Fibroblast of the conjunctiva (primary cell): ENCODE data around the gene XKR7.

ENCODE experiments used
- DNase-seq: peaks from one replicate; pipeline ENCODE4 v3.0.0-alpha.2; 2010; ENCODE audit warnings: low read depth

XKR7 gene

DNA sequence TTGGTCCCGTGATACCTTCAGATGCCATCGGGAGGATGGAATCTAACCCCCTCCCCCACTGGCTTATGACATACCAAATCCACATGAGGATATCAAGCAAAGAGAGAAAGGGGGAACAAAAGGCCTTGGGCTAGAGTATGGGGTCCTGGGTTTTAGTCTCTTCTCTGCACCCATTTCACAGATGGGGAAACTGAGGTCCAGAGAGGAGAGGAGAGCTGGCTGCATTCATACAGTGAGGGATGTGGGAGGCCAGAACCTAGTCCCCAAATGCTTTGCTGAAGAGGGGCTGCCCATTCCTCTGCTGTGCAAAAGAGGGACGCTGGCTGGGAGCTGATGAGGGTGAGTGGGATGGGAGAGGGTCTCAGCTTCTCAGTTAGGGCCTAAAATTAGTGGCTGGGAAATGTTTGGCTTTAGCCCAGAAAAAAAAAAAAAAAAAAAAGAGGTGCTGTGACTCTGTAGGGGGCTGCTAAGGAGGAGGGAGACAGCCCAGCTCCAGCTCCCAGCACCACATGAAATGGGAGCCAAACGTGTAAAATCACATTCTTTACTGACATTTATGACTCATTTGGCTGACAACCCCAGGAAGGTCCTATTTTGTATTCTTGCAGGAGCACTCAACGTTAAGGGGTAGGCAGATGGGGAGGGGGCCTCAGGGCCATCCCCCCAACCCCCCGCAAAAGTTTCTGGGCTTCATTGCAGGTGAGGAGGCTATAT lies 11.9 kb downstream of the XKR7 start:
- no peak for DNase-seq

DNA sequence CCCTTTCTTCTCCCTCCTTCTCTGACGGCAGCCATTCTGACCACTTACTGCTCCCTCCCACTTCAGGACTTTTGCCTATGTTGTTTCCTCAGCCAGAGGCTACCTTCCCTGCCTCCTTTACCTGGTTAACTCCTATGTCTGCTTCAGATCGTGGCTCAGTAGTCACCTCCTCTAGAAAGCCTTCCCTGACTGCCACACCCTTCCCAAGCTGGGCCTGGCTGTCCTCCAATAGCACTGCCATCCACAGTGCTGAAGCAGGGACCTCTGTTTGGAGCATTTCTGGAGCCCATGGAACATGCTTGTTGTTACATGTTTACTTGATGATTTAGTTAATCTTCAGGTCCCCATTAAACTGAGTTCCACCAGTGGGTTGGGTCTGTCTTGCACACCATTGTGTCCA lies 13.8 kb downstream of the XKR7 start:
- no peak for DNase-seq

DNA sequence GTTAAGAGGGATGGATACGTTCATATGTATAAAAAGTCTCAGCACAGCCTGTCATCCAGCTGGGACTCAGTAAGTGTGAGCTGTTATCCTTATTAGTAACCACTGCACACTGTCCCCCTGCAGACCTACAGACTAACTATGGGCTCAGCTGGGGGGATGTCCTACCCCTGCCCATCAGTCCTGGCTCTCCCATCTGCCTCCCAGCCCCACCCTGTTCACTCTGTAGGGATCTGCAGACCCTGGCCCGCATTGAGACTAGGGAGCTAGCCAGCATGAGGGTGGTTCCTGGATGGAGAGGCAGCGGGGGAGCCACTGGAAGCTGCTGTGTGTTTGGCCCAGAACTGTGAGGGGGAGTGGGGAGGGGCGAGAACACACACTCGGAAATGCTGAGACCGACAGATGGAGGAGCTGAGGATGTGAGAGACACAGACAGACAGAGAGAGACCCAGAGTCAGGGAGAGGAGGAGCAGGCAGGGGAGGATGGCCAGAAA lies 17.1 kb downstream of the XKR7 start:
- DNase-seq: no peak

DNA sequence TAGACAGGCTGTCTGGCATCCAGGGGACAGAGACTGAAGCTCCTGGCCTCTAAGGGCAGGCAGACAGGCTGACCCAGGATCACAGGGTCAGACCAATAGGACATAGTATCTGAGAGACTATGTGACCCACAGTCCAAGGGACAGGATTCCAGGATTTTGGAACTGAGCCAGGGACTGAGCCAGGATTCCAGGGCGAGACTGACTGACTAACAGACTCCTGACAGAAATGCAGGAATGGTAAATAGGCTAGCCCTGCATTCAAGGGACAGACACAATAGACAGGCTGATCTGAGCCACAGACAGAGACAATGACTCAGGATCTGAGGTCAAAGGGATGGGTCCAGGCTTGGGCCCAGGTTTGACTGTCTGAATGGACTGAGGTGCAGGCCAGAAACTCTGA lies 19.8 kb downstream of the XKR7 start:
- DNase-seq: no peak

DNA sequence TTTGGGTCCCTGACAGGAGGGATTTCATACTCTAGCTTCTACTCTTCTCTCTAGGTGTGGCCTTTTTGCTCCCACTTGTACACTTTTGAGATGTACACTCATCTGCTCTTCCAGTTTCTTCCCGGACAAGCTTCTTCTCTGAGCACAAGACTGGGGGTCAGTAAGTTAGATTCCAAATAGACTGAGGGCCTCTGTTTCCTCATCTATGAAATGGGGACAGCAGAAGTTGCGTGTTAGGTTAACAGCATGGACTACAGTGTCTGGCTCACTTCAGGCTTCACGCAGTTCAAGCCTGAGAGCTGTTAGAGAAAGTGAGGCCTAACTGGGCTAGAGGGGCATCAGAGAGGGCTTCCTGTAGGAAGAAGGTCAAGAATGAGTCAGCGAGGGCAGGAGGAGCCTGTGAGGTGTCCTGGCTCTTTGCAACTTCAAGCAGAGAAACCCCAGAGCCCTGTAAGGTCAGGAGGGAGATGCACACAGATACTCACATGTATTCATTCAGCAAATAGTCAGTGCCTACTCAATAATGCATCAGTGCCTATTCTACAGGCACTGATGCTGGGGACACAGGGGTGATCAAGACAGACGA lies 20.6 kb downstream of the XKR7 start:
- DNase-seq: no peak

DNA sequence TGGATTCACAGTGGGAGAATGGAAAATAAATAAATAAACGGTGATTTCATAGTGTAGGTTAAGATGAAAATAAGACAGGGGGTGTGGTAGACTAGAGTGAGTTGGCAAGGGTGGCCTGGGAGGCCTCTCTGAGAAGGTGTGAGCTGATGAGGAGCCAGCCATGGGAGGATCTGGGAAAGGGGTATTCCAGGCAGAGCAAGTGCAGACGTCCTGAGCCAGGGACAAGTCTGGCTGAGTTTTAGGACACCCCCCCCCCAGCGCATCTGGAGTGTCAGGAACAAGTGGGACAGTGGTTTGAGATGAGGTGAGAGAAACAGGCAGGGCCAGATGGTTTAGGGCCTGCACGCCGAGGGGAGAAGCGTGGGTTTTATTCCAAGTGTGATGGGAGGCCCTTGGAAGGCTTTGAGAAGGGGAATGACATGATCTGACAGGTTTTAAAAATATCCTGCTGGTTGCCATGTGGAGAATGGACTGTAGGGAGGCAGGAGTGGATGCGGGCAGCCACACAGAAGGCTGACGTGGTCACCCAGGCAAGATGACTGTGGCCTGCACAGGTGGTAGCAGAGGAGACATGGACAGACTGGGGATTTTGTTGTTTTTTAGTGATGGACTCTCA lies 21.2 kb downstream of the XKR7 start:
- no peak for DNase-seq

DNA sequence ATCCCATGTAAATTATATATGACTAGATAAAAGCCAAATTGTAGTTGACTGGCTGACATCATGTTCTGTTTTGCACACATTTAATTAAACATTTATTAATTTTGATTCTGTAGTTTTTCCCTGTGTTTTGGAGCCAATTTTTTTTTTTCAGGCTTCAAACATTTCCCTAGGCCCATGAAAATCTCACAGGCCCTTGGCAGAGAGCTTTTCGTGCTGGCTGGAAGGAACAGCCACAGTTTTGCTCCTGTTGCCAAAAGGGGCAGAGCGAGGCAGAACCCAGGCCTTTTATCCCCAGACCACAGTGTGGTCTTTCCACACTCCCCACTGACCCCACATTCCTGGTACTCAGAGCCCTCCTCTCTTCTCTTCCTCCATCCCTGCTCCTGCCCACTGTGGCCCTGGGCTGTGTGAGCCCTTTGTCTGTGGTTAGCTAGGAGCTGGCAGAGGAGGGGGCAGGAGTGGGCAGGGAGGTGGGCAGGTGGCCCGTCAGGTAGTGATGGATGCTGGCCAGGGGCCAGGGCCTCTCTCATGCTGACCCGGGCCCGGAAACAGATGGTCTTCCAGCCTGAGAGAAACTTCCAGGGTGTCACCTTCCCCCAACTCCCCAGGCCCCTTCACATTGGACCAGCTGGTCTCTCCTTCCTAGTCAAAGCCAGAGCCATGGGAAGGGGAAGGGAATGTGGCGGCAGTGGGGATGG lies 22.8 kb downstream of the XKR7 start:
- no peak for DNase-seq

DNA sequence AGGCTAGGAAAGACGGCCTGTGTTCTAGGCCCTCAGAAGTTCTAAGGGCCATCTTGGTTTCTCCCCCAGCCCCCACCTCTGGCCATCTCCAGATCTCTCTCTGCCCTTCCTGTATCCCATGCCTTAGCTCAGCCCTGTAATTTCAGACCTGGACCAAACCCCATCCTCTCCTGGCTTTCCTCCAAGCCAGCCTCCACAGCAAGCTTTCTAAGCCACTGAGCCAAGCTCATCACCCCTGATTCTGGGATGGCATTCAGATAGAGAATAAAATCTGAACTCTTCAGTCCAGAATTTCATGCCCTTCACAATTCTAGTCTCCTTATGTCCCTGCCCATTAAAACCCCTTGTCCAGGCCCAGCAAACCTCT lies 23.4 kb downstream of the XKR7 start:
- DNase-seq: no peak

DNA sequence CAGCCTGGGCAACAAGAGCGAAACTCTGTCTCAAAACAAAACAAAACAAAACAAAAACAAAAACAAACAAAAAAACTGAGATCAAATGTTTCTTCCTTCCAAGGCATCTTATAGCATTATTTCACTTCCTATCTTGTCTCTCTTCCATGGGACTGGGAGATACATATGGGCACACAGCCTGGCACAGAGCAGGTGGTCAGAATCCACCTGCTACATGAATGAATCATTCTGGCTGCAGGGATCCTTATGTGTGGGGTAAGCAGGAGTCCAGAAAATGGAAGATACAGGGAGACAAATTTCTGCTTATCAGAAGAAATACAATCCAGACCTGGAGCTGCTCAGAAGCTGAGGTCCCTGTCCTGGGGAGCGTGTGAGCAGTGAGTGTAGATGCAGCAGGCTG lies 24.1 kb downstream of the XKR7 start:
- DNase-seq: no peak

DNA sequence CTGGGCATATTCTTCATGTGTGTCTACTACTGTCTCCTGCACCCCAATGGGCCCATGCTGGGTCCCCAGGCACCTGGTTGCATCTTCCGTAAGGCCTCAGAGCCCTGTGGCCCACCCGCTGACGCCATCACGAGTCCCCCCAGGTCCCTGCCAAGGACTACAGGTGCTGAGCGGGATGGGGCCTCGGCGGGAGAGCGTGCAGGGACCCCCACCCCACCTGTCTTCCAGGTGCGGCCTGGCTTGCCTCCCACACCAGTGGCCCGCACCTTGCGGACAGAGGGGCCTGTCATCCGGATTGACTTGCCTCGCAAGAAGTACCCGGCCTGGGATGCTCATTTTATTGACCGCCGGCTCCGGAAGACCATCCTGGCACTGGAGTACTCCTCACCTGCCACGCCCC lies 29.0 kb downstream of the XKR7 start:
- DNase-seq: no peak

DNA sequence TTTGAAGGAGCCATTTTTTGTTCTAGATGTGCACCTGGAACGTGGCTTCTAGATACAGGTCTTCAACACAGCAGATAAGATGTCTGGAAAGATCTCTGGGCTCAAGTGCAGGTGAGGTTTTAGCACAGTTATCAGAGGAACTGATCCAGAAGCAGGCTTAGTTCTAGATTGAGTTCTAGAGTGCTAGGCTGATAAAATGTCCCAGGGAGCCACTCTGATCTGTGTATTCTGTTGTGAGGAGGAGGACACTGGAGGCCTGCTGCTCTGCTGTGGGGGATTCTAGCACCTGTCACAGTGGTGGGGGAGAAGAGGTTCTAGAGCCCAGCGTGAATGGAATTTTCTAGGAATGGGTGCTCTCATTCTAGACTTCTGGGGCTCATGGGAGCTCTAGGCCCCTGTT lies 30.3 kb downstream of the XKR7 start:
- no peak for DNase-seq

DNA sequence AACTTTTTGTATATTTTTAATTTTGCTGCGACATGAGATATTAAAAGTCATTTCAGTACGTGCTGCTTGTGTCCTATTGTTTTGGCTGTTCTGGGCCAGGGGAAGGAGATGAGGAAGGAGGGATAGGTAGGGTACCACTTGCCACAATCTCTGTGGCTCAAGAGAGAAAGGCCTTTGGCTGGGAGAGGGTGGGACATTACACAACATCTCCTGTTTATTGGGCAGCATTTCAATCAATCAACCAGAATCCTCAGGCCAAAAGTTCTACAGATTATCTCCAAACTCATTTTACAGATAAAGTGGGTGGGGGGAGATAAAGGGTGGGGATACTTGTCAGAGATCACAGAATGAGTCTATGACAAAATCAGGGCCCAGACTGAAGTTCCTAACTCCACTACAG lies 35.4 kb downstream of the XKR7 start:
- no peak for DNase-seq

DNA sequence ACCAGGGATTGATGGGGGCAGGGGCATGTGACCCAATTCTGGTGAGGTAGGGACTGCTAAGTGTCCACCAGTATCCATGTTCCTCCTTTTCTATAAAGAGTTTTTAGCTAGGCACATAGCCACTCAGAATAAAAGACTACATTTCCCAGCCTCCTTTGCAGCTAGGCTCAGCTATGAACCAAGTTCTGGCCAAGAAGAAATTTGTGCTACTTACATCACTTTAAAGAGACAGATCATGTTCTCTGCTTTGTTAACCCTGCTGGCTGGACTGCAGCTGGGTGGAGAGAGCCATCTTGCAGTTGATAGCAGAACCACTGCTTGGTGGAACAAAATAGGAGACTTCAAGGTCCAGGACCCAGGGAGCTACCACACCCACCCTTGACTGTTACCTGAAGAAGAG lies 37.0 kb downstream of the XKR7 start:
- DNase-seq: no peak

DNA sequence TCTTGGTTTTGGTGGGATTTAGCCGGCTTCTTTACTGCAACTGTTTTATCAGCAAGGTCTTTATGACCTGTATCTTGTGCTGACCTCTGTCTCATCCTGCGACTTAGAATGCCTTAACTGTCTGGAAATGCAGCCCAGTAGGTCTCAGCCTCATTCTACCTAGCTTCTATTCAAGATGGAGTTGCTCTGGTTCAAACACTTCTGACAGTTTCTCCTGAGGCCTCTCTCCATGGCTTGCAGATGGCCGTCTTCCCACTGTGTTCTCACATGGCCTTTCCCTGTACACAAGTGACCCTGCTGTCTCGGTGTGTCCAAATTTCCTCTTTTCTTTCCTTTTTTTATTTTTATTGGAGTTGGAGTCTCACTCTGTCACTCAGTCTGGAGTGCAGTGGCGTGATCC lies 38.1 kb downstream of the XKR7 start:
- DNase-seq: no peak

DNA sequence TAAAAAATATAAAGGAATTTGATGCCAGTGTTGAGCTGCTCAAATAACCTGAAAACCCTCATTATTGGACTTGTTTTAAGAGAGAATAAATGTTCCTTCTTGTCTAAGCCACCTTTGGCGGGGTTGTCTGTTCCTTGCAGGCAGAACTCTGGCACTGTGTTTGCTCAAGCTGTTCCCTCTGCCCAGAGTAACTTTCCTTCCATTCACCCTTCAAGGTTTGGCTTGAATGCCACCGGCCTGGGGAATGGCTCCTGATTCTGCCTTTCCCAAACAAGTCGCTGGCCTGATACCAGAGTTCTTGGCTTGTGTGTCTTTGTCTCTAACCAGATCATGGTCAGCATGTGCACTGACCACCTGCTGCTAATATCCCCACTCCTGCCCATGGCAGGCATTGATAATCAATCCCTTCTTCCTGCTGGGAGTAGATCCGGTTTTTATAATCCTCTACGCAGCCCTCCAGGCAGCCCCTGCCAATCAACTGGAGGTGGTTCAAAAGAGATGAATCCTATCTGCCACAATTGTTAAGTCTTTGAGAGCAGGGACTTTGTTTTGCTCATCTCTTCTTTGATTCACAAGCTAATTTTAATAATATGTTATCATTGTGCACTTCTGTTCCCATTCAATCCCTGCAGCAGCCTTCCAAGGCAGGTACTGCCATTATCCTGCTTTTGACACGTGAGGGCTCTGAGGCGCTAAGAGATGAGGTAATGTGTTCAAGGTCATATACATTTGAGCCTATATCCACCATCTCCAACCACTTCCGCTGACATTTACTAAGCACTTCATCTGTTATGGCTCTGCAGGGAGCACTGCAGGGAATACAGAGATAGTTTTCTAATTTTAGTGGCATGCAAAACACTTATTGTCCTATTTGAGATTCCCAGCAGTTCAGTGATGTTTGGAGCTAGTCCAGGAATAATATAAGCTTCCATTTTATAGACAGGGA lies 39.2 kb downstream of the XKR7 start:
- no peak for DNase-seq

DNA sequence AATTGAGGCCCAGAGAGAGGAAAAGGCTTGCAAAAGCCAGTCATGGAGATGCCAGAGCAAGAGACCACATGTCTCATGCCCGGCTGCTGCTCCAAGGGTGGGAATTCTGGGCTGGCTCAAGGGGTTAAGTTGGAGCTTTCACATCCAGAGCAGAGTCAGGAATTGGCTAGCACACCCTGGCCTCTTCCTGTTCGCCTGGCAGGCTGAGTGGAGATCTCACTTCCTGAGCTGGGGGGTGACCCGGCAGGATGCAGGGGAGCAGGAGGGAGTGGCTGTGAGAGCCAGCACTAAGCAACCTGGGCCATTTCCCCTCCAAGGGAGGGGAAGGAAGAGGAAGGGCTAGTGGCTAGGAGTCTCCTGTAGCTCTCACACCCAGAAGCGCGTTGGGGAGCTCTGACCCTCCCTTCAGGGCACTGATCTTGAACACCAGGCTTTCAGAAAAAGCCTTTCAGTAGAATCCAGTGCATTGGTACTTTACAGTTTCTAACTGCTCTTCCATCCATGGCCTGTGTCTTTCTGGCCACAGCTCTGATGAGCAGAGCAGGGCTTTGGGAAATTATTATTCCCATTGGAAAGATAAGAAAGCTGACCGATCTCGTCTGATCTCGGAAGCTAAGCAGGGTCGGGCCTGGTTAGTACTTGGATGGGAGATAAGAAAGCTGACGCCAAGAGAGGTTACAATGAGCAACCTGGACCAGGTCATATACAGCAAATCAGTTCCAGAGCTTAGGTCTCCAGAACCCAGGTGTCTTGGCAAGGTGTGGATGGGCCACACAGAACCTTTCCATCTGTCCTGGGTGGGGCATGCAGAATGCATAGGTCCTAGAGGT lies 40.1 kb downstream of the XKR7 start:
- DNase-seq: no peak

DNA sequence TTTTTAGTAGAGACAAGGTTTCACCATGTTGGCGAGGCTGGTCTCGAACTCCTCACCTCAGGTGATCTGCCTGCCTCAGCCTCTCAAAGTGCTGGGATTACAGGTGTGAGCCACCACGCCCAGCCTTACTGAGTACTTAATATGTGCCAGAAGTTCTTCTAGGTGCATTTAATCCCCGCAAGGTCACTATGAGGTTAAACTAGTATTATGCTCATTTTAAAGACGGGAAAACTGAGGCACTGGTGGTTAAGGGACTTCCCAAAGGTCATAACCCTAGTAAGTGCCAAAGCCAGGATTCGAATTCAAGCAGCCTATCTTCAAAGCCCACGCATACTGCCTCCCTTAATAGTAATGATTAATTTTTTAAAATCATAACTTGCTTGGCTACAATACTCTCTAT lies 41.6 kb downstream of the XKR7 start:
- no peak for DNase-seq

DNA sequence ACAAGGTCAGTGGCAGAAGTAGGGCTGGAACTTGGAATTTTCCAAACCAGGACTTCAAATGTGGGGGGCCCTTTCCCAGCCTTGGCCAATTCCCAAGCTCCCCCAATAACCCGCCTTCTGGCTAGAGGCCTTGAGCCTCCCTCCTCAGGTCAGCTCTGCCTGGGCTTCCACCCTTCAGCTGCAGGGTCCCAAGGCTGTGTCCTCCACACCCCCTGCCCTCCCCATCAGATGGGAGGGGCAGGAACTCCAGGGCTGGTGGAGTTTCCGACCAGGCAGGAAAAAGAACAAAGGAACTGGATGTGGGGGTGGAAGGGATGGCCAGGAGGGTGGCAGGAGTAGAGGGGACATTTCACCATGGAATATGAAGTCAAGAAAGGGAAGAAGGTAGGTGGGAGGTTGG lies 42.1 kb downstream of the XKR7 start, which contains the start of gene CCM2L:
TSS of gene CCM2L (plus strand) at position 338 of the 400 bp plus-strand sequence. CDS start at position 355, 17 bp downstream.
- no peak for DNase-seq

DNA sequence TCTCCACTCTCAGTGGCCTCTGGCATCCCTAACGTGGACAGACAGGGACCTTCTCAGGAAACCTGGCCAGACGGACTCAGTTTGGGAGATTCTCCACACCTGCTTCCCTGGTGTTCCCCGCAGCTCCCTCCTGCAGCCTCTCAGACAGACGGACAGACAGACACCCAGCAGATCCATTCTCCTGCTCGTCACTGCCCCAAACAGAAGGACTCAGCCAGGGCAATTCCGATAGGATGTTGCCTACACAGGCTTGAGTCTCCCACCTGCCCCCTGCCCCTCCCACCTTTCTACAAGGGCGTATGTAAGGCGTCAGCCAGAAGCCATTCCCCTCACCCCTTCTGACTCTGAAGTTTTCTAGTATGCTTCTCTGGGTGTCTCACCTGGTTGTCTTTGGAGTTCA lies 42.7 kb downstream of the XKR7 start:
- DNase-seq: no peak

DNA sequence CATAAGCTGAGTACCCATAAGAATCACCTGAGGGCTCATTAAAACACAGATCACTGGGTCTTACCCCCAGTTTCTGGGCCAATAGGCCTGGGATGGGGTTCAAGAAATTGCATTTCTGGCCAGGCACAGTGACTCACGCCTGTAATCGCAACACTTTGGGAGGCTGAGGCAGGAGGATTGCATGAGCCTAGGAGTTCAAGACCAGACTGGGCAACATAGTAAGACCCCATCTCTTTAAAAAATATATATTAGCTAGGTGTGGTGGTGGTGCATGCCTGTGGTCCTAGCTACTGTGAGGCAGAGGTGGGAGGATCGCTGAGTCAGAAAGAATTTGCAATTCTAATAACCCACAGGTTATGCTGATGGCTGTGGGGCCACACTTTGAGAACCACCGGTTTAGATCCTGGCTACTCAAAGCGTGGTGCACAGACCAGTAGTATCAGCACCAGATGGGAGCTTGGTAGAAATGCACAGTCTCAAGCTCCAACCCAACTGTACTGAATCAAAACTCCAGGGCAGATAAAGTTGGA lies 44.3 kb downstream of the XKR7 start:
- no peak for DNase-seq

DNA sequence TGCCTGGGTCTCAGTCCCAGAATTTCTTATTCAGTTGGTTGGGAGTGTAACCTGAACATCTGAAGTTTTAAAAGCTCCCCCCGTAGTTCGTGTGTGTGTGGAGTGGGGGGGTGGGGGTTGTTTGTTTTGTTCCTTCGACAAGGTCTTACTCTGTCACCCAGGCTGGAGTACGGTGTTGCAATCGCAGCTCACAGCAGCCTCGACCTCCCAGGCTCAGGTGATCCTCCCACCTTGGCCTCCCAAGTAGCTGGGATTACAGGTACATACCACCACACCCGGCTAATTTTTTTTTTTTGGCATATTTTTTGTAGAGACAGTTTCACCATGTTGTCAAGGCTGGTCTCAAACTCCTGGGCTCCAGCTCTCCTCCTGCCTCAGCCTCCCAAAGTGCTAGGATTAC lies 45.4 kb downstream of the XKR7 start:
- DNase-seq: no peak
